Retina (tissue), 1 donor: ENCODE measurements around the gene IL1RL2.

Experiments used
- DNase-seq: peaks from one replicate; pipeline ENCODE4 v3.0.0-alpha.2; 2016

IL1RL2 gene

DNA sequence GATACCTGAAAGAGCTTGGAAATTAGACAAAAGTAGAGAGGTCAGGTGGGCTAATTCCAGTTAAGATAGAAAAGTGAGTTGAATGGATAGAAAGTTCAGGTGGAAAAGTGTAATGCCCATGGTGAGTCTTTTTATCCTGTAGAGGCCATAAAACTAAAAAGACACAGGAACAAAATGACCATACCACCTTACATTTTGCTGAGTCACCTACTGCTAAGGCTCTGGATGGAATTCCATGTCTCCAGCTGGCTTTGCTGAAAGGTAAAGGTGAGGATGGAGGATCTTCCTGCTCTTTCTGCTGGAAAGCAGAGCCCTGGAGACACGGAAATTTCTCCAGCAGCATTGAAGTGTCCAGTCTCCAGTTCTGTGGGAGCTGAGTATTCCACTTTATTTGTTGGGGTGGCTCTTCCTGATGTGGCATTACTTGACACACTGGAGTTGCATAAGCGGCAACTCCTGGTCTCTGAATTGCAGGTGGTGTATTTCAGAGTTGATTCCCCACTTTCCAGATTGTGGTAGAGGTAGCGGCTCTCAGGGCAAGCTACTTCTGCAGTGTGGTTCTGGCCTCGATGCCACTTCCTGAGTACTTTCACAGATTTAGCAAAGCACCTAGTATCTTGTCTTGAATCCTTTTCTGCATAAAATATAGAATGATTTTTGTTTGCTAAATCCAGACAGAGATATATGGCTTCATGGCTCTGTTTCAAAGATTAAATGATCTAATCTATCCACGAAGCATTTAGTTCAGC, 10.7 kb downstream of the IL1RL2 start:
- DNase-seq = no peak

DNA sequence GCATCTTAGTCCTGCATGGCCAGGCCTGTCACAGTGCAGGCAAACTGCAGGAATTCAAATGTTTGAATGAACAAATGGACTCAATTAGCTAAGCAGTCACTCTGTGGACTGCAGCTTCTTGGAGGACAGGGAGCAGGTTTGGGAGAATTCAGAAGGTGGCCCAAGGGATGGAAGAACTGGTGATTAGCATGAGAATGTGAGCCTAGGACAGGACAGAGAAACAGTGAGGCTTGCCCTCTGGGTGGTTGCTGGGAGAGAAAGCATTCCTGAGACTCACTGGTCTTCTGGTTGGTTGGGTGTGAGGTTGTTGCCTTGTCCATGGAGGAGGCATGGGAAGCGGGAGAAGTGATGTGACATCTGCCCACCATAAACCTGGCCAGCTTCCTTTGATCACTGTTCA, 13.7 kb downstream of the IL1RL2 start:
- no peak for DNase-seq

DNA sequence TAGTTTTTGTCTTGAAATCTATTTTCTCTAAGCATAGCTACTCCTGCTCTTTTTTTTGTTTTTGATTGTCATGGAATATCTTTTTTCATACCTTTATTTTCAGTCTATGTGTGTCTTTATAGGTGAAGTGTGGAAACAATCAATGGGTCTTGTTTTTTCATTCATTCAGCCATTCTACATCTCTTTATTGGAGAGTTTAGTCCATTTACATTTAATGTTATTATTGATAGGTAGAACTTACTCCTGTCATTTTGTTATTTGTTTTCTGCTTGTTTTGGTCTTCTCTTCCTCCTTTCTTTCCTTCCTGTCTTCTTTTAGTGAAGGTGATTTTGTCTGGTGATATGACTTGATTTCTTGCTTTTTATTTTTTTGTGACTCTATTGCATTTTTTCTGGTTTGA, 17.8 kb downstream of the IL1RL2 start:
- no peak for DNase-seq

DNA sequence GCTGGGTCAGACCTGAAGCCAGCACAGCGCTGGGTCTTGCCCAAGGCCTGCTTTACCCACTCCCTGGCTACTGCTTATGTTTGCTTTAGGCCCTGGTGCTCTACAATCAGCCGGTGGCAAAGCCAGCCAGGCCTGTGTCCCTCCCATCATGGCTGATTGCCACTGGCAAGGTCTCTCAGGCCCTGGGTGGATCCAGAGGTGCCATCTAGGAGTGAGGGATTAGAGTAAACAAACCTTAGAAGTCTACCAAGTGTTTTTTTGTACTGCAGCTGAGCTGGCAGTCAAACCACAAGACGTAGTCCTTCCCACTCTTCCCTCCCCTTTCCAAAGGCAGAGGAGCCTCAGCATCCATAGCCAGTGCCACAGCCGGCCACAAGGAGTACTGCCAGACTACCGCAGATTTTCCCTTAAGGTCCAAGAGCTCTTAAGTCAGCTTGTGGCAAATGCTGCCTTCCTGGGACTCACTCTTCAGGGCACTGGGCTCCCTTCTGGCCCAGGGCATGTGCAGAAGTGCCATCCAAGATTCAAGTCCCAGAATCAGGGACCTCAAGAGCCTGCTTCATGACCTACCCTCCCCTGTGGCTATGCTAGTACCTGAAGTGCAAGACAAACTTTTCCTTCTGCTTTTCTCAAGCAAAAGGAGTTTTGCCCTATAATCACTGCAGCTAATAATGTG, 20.0 kb downstream of the IL1RL2 start:
- no peak for DNase-seq

DNA sequence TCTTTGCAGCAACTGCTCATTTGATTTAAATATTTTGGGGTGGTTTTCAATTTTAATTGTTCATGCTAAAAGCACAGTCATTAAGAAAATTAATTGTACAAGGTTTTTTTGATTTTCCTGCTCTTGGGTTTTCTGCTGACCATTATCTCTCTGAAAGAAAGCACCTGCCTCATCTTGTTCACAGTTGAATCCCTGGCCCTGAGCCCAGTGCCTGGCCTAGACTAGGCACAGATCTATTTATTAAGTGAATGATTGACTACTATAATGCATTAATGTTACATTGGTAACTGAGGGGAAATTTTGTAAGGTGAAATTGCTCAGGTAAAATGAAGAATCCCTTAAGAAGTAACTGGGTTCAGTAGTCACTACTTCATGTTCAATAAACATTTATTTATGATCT, 22.0 kb downstream of the IL1RL2 start:
- DNase-seq = no peak

DNA sequence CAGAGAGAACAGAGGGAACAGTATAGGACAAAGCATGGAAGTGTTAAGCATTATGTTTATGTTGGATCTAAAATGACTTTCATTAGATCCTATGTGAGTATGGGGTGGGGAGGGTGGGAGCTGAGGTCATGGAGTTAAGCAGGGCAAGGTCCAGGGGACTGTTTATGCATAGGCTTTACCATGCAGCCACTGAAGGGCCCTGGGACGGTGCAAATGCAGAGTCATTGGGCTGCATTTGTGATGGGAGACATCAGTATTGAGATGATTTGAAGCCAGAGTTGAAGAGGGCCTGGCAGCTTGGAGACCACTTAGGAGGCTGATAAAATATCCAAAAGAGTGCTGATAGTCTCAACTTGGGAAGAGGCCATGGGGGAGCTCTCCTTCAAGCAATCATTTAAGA, 22.7 kb downstream of the IL1RL2 start:
- DNase-seq = no peak

DNA sequence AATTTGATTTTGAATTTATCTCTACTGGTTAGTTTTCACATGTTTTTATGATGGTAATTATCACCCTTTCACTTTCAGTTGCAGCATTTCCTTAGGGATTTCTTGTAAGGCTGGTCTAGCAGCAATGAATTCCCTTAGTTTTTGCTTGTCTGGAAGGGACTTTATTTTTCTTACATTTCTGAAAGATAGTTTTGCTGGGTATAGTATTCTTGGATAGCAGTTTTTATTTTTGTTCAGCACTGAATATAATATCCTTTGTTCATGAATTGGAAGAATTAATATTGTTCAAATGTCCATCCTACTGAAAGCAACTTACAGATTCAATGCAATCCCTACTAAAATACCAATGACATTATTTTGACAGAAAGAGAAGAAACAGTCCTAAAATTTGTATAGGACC, 30.2 kb downstream of the IL1RL2 start:
- no peak for DNase-seq

DNA sequence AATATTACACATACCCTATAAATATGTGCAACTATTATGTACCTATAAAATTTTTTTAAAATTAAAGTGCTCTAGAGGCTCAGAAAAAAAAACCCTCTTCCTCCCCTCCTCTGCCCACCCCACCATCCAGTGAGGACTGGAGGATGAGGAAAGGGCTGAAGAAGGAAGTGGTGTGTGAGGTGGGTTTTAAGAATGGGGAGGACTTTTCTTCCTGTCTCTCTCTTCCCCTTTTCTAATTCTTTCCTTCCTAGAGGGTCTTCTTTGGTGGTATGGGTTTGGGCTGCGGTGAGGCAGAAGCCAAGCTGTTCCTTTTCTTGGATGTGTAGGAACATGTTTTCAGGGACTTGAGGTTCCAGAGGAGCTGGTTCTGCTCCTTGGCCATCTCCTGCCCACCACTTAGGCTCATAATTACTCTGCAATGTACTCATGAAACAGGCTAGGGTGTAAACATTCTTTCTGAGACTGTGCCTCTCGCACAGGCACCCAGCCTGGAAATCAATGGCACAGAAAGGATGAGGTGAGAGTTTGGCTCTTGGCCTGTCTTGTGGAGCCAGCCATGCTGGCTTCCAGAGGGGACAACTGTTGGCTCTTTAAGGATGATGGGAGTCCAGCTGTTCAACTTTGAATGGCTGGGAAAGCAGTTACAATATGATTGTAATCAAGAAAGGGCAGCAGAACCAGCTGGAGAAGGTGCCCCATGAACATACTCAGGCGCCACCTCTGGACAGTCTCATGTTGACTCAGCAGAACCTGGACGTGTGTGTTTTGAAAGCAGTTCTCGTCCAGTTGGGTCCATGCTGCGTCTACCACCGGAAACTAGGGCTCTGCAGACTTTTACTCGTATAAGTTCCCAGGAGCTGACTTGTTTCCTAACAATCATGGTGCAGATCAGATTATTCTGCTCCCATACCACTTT, 38.3 kb downstream of the IL1RL2 start:
- DNase-seq = no peak

DNA sequence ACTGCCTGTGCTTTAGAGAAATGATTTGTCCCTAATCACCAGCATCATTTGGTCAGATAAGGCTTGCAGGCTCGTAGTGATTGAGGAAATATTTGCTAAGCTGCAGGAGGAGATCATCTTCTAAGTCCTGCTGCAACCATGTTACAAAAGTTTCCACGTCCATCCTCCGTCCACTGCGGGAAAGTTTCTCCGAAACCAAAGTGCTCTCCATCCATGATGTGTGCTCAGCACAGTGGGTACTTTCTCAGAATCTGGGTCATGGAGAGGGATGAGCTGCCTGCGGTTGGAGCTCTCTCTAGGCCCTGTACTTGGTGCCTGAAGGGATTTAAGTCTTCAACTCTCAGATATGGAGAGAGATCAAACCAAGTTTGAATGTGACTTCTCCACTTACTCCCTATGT, 39.3 kb downstream of the IL1RL2 start:
- no peak for DNase-seq

DNA sequence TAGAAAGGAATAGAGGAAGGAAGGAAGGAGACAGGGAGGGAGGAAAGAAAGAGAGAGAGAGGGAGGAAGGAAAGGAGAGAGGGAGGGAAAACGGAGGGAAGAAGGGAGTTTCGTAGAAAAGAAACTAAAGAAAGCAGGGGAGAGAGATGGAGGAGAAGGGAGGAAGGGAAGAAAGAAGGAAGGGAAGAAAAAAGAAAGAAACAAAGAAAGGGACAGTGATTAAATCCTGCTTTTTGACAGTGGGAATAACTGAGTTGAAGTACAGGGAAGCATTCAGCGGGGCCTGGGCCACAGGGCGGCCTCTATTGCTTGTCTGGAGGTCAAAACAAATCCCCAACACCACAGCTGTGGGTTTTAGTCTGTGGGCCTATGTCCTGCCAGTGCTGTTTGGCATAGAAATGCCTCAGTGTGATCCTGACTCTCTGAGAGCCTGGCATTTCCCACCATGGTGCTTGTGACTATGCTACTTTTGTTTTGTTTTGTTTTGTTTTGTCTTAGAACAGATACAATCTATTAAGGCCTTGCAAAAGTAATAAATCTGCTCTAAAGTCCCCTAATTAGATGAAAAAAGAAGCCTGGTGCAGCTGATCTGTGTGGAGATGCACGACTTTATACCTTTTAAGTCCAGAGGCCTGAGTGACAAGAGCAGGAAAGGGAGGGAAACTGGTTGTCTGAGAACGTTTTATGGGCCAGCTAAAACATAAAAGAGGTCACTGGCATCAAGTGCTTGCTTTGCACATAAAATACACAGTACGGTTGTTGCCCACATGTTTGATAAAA, 40.0 kb downstream of the IL1RL2 start:
- no peak for DNase-seq

DNA sequence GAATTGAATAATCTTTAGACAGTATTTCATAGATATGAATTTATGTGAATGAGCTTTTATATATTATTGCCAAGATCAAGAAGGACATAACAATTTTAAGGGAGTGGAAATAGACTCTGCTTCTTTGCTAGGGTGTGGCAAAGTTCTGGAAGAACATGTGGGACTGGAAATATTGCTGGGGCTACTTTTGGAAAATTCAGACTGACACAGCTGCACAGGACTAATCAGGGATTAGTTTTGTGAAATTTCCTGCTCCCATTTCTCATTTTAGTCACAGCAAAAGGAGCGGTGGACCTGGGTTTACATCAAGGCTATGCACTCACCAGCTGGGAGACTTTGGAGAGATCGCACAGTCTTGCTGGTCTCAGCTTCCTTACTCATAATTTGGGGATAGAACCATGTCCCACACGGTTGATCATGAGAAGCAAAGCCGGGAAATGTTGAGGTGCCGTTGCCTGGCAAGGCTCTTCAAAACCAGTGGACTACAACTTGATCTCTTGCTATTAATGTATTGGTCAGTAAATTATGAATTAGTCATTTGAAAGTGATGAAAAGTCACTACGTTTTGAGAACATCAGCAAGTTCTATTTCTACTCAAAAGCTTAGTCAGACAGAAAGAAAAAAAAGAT, 42.4 kb downstream of the IL1RL2 start:
- DNase-seq = no peak

DNA sequence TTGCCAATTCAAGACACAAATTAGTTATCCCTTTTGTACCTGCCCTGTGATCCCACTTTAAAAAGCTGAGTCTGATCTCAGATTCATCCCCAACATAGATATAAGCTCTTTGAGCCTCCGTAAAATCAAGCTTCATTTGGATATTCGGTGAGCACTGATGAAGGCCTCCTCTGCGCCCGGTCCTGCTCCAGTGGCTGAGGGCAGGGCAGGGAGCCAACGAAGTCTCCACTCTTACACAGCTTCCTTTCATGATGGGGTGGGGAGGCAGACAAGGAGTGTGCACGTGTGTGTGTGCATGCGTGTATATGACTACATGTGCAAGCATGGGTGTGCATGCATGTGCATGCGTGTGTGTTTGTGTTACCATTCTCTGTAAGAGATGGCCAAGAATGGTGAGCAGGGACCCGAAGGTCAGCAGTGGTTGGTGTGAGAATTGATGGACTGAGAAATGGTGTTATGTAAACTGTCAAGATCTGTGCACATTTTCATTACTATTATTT, 43.6 kb downstream of the IL1RL2 start:
- no peak for DNase-seq

DNA sequence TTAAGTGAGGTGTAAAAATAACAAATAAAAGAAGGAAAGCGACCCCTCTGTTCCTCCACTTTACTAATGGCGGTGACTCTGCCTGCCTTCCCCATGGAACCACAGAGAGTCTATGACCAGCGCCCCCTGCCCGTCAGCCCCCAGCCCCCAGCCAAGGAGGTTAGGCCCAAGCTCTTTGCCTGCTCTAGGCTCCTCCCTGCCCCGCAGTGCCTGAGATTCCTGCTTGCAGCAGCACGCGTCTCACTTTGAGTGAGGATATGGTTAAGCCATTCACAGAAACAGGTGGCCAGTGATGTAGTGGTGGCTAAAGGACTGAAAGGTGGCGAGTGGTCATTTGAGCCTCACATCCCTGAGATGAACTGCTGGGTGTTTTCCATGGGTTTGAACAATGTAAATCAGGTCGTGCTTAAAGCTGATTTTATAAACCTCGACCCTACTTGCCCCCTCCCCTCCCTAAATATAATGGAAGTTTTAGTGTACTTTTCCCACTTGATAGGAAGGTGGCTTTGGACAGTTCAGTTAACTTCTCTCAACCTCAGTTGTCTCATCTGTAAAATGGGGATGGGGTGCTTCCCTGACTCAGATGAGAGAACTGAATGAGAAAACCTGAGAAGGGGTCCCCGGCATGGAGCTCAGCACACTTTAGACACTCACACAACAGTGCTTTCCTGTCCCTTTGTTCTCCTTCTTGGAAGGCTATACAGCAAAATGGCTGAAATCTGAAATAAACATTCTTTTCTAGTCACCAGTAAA, 46.5 kb downstream of the IL1RL2 start:
- DNase-seq = no peak

DNA sequence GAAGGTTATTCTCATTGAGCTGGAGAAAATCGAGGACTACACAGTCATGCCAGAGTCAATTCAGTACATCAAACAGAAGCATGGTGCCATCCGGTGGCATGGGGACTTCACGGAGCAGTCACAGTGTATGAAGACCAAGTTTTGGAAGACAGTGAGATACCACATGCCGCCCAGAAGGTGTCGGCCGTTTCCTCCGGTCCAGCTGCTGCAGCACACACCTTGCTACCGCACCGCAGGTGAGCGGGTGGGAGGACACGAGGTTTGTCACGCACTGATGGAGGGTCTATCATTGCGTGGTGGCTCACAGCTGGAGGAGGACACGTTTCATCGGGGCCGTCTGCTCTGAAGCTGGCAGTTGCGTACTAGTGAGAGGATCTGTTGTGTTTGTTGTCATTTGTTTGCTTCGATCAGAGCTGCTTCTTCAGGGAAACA, 48.2 kb downstream of the IL1RL2 start:
- no peak for DNase-seq

DNA sequence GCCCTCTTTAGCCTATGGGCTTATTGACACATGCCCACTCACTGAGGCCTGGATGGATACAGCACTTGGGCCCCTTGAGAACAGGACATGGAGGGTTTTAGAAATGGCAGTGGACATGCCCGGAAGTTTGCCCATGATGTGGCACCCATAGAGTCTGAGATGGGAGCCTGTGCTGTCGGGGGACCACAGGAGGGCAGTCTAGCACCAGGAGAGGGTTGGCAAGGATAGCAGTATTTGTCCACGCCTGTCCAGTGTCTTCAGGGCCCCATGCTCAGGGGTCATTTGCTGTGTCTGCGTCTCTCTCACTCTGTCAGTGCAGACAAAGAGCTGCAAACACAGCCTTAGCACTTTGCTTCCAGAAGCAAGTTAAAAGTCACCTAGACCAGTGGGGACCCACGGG, 48.7 kb downstream of the IL1RL2 start:
- DNase-seq = no peak

DNA sequence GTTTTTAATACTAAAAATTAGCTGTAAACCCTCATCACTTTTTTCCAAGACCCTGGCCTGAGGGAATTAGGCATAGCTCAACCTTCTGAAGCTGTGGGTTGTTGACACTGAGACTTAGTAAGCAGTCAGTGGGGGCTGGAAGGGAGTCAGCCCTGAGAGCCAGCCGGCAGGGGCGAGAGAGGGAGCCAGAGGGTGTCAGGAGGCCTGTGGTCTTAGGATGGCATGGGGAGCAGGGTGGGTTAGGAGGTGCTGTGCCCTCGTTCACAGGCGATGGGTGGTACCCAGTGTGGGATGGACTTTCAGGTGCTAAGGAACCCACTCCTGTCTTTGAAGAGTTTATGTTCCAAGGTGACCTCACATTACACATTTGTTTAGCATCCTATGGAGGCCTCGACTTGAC, 49.3 kb downstream of the IL1RL2 start:
- DNase-seq = no peak

DNA sequence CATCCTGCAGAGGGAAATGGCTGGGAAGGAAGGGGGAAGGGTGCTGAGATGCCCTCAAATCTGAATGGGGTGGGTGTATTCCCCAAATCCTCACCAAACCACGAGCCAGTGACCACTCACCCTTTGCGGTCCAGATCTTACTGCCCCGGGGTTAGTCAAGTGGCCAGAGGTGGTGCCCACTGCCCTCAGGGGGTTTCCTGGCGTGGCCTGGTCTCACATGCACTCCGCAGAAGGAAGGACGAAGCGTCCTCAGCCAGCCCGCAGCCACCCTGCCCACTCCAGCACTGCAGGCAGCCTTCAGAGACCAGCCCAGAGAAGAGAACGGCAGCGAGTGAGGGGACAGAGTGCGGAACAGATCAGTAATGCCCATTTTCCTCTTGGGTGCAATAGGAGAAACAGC, 50.4 kb downstream of the IL1RL2 start:
- no peak for DNase-seq

DNA sequence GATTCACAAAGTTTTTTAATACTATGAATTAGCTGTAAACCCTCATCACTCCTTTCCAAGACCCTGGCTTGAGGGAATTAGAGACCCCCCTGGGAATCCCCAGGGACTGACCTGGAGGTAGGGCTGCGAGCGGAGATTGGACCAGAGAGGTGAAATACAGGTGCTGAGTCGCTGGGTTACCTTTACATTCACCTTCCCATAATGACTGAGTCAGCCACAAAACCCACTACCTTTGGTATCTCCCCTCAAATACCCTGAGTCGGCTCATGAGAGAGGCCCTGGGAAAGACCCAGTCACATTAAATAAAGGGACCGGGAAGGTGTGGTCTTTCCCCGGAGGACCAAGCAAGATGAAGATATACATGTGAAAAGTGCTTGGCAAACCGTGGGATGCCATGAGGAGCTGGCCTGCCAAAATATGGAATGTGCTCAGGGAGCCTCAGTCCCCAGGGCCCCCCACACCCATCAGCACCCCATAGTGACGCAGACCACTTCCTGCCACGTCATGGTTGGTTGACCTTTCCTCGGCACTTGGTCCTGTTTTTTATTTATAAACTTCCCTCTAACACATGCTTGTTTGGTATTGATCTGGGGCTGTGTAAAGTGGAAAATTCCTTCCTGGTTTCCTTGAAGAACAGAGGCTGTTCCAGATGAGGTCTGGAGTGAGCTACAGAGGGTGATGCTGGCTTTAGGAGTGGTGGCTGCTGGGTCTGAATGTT, 51.4 kb downstream of the IL1RL2 start:
- no peak for DNase-seq

DNA sequence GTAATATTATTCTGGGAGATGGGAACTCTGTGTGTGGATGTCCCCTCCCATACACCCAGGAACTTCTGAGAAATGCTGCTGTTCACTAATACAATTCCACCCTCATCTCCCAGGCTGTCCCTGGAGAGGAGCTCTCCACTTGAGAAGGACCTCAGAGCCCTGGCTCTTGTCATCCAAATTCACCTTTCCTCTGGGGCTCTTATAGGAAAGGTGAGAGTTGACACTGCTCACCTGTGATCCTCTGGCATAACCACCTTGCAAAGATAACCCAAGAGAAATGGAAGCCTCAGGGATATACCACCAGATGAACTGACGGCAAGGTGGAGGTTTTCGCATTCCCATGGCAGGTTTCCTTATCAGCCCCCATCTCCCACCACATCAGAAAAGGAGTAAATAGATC, 52.0 kb downstream of the IL1RL2 start:
- no peak for DNase-seq

DNA sequence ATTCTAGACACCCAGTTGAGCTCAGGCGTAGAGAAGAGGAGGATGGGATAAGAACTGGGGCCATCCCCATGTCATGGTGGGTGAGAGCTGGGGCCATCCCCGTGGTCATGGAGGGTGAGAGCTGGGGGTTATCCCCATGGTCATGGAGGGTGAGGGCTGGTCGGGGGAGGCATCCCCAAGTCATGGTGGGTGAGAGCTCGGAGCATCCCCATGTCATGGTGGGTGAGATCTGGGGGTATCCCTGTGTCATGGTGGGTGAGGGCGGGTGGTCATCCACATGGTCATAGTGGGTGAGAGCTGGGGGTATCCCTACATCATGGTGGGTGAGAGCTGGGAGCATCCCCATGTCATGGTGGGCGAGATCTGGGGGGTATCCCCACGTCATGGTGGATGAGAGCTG, 52.5 kb downstream of the IL1RL2 start:
- DNase-seq = no peak
